AG04449 (cell line): ENCODE measurements around the gene NCLN.
A peak's percentile ranks its signal among the peaks of the same experiment; 100 is the strongest.

Experiments used
- CTCF ChIA-PET: fragments of 350-600 bp; formaldehyde crosslinking; extraction: SDS; loops from one replicate; lab custom pipeline; 2021; ENCODE audit warnings: antibody characterized with exemption; lab: Yijun Ruan, JAX
- POLR2A ChIA-PET: fragments of 400-600, 350-600 bp; formaldehyde crosslinking; extraction: SDS; loops from one replicate; lab custom pipeline; 2020; ENCODE audit warnings: antibody characterized with exemption, inconsistent platforms; lab: Yijun Ruan, JAX
- DNase-seq: peaks from one replicate; pipeline ENCODE4 v3.0.0-alpha.2; 2010; ENCODE audit warnings: low read depth, low spot score
- H3K4me3 ChIP-seq: 2 replicates; pipeline ENCODE4 v1.5.1; 2011; ENCODE audit warnings: low read depth, mild to moderate bottlenecking, control low read depth, low read length
- TF ChIP-seq, protein P1 (sequence below): IDR thresholded peaks from one replicate; pipeline ENCODE4 v1.5.1; 2011; ENCODE audit warnings: mild to moderate bottlenecking, moderate library complexity, low read length, control low read depth, inconsistent platforms; ENCODE audit not compliant: insufficient read depth; ENCODE audit errors: missing control alignments

NCLN gene

DNA sequence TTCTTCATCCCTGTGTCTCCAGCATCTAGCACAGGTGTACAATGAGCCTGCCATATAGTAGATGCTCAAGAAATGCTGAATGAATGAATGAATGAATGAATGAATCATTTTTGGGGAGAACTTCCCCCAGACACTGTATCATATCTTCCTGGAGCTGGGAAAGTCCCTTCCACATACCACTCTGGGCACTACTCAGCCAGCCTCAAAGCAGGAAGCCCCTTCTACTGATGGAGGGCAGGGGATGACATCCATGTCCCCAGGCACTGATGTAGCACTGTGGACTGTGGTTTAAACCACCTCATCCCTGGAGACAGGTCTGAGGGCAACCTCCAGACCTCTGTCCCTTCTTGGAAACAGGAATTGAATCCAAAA is 45.1 kb upstream of the NCLN start:
- no peak overlapping the region for H3K4me3 ChIP-seq
- ChIA-PET CTCF (interaction anchor here (0.8 to 9.0 kb wide), 5 partner anchors 12 to 184 kb away, joined by 3 to 113 read pairs (median 6); no protein-coding TSS in a partner anchor), POLR2A (no interaction called here)
- TF ChIP-seq, protein P1, sequence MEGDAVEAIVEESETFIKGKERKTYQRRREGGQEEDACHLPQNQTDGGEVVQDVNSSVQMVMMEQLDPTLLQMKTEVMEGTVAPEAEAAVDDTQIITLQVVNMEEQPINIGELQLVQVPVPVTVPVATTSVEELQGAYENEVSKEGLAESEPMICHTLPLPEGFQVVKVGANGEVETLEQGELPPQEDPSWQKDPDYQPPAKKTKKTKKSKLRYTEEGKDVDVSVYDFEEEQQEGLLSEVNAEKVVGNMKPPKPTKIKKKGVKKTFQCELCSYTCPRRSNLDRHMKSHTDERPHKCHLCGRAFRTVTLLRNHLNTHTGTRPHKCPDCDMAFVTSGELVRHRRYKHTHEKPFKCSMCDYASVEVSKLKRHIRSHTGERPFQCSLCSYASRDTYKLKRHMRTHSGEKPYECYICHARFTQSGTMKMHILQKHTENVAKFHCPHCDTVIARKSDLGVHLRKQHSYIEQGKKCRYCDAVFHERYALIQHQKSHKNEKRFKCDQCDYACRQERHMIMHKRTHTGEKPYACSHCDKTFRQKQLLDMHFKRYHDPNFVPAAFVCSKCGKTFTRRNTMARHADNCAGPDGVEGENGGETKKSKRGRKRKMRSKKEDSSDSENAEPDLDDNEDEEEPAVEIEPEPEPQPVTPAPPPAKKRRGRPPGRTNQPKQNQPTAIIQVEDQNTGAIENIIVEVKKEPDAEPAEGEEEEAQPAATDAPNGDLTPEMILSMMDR: no peak
- no peak for DNase-seq

DNA sequence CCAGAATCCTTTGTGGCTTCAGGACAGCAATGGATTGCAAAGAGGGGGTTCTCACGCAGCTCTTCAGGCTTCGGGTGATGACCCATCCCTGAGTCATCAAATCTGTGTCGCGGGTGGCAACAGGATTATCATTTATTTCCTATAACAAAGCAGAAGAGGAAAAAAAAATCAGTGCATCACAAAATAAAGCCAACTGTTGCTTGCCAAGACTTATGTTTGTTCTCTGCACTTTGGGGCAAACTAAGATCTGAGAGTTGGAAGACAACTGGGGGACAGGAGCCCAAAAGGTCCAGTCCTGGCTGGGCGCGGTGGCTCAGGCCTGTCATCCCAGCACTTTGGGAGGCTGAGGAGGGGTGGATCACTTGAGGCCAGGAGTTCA is 43.4 kb upstream of the NCLN start:
- POLR2A ChIA-PET: interaction anchor here (0.7 kb wide), 1 partner anchor 9 kb away, joined by 4 read pairs; no protein-coding TSS in a partner anchor
- no peak for DNase-seq
- TF ChIP-seq, protein P1: no peak
- H3K4me3 ChIP-seq: no peak overlapping the region
- CTCF ChIA-PET: interaction anchor here (0.9 to 9.0 kb wide), 9 partner anchors 9 to 67 kb away, joined by 3 to 113 read pairs (median 5); no protein-coding TSS in a partner anchor

DNA sequence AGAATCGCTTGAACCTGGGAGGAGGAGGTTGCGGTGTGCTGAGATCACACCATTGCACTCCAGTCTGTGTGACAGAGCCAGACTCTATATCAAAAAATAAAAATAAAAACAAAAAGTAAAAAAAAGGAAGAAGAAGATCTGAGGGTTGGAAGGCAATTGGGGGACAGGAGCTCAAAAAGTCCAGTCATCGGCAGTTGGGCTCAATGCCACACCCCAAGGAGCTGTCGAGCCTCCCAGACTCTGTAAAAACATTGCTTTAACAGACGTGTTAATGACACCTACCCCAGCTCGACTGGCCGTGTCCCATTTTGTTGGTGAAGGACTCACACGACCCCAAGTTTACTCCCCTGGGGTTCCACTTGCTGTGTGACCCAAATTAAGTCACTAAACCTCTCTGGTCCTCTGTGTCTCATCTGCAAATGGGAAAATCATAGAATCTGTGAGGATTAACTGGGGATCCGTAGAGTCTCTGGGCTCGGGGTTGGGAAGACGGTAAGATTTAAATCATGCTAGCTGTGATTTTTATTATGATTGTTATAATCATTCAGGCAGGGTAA is 42.9 kb upstream of the NCLN start:
- TF ChIP-seq, protein P1: no peak
- no peak for DNase-seq
- no peak overlapping the region for H3K4me3 ChIP-seq
- ChIA-PET CTCF (interaction anchor here (0.9 to 9.0 kb wide), 4 partner anchors 9 to 39 kb away, joined by 3 to 113 read pairs (median 6); no protein-coding TSS in a partner anchor), POLR2A (no interaction called here)

DNA sequence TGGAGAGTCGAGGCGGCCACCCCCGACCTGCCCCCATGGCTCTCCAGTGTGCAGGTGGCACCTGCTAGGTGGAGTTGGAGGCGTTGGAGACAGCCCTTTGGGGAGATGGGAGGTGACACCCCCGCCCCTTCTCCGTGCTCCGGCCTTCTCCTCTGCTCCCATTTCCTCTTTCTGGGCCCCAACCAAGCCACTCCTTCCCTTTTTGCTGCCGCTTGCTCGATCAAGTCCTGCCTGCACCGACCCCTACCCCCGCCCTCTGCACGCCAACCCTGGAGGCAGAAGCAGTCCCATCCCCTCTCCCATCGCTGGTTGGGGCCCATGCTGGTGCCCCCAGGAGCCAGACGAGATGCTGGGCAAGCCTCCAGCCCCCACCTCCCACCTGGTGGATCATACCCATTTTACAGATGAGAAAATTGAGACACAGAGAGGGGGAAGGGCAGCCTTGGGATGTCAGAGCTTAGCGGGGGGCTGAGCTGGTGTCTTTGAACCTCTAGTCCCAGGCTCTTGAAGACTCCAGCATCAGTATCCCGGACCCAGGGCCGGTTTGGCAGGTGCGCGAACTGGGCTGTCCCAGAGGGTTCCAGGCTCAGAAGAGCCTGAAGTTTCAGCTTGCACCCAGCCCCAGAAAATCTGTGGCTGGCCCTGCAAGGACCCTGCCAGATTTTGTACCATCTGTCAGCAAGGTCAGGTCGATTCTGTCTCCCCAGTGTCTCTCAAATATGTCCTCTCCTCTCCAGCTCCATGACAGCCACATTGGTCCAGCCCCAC is 39.6 kb upstream of the NCLN start:
- CTCF ChIA-PET: interaction anchor here (0.6 to 2.3 kb wide), 10 partner anchors 9 to 190 kb away, joined by 3 to 12 read pairs (median 4); no protein-coding TSS in a partner anchor
- no peak overlapping the region for H3K4me3 ChIP-seq
- TF ChIP-seq, protein P1: no peak
- POLR2A ChIA-PET: no interaction called here
- no peak for DNase-seq

DNA sequence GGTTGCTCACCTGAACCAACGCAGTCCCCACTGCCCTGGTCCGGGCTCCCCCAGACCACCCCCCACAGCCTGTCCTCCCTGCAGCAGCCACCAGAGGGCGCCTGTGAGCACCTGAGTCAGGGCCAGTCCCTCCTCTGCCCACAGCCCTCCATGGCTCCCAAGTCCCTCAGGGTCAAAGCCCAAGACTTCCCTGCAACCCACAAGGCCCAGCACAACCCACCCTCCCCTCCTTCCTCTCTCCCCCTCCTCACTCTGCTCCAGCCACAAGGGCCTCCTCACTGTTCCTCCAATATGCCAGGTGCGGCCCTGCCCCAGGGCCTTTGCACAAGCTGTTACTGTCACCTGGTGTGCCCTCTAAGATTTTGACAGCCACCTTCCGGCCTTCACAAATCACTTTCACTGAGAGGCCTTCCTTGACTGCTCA is 39.0 kb upstream of the NCLN start:
- TF ChIP-seq, protein P1: peak; percentile 90
- ChIA-PET CTCF (interaction anchor here (0.6 to 2.3 kb wide), 10 partner anchors 9 to 191 kb away, joined by 3 to 12 read pairs (median 4); no protein-coding TSS in a partner anchor), POLR2A (no interaction called here)
- no peak overlapping the region for H3K4me3 ChIP-seq
- no peak for DNase-seq

DNA sequence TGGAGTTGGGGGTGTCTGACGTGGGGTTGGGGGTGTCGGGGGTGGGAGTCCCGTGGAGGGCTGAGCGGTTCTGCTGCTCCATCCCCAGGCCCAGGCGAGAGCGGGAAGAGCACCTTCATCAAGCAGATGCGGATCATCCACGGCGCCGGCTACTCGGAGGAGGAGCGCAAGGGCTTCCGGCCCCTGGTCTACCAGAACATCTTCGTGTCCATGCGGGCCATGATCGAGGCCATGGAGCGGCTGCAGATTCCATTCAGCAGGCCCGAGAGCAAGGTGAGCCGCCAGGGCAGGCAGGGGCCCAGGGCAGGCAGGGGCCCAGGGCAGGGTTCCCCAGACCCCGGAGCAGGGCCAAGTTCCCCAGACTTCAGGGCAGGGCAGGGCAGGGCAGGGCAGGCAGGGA is 37.2 kb upstream of the NCLN start:
- CTCF ChIA-PET: no interaction called here
- no peak overlapping the region for H3K4me3 ChIP-seq
- TF ChIP-seq, protein P1: no peak
- no peak for DNase-seq
- POLR2A ChIA-PET: no interaction called here
